Thyroid gland (tissue), 4 donors: ENCODE results near the gene DUSP8. TPM values are rescaled to one million over a fixed set of nuclear protein-coding genes. Genes with fewer than 3 reads are reported as not detected.

Experiments
- DNase-seq, 2 donors: peaks; one replicate each; pipeline ENCODE4 v3.0.0-alpha.2; 2019
- H3K27ac ChIP-seq, 3 donors: fragments of 200-600 bp; sonication (generic); 1 replicate in 2 of 3; 2 replicates in 1 of 3; pipeline ENCODE4 v1.5.1; 2016 to 2019; ENCODE audit warnings: mild to moderate bottlenecking in 1 of 3, moderate library complexity in 1 of 3
- H3K27me3 ChIP-seq: fragments of 200-600 bp; sonication (generic); one replicate; pipeline ENCODE4 v1.5.1; 2019
- H3K36me3 ChIP-seq, 2 donors: fragments of 200-600 bp; sonication (generic); one replicate each; pipeline ENCODE4 v1.5.1; 2016 to 2019
- H3K4me1 ChIP-seq, 2 donors: fragments of 200-600 bp; sonication (generic); one replicate each; pipeline ENCODE4 v1.5.1; 2017 to 2019
- H3K4me3 ChIP-seq, 3 donors: fragments of 200-600 bp; sonication (generic); replicated peaks in 1 of 3; 1 replicate in 2 of 3; 2 replicates in 1 of 3; pipeline ENCODE4 v1.5.1; 2016; ENCODE audit warnings: mild to moderate bottlenecking in 1 of 3
- H3K9me3 ChIP-seq: fragments of 200-600 bp; sonication (generic); one replicate; pipeline ENCODE4 v1.5.1; 2017
- POLR2A ChIP-seq, 2 donors: fragments of 450-650 bp; IDR thresholded peaks; one replicate each; pipeline ENCODE4 v1.6.1; 2017; ENCODE audit warnings: antibody characterized with exemption in 2 of 2, mild to moderate bottlenecking in 2 of 2, moderate library complexity in 1 of 2
- WGBS, 2 donors: methylation state at CpG; one replicate each; pipeline ENCODE4 v1.1.5; 2017; 5-methylcytosine and 5-hydroxymethylcytosine counted together
- intact Hi-C: fragments of 100-400 bp; cut with DNase I; formaldehyde crosslinking; loops from one replicate; pipeline ENCODE4 v1.15.1; 2023
- total RNA-seq, 4 donors: library from RNA; depleted of rRNA; stranded (reverse); fragments of >200 nt; gene quantifications; one replicate each; pipeline ENCODE4 v1.2.3, GENCODE V29; 2016
- TF ChIP-seq, protein P1 (sequence below), 6 experiments: fragments of 200-600 bp in 3 of 6; fragments of 450-650 bp in 3 of 6; sonication (generic) in 3 of 6; IDR thresholded peaks; one replicate each; pipeline ENCODE4 v1.5.1; 2016 to 2019; ENCODE audit warnings: antibody characterized with exemption in 6 of 6, mild to moderate bottlenecking in 2 of 6, inconsistent platforms in 1 of 6, moderate library complexity in 1 of 6

The DUSP8 gene
- total RNA-seq, 4 donors from 2014 or later = 1.3 to 3.5 (median 2.5) TPM

GRCh38 chr11:1574933-1575242 lies 2.8 kb upstream of the DUSP8 start:
- no peak overlapping the region for H3K27ac ChIP-seq
- intact Hi-C loops = loop anchor here (2.0 to 5.0 kb wide), 2 partner anchors 28 to 373 kb away; no protein-coding TSS in a partner anchor
- TF ChIP-seq POLR2A (IDR thresholded peaks at IDR 0.05) = no peak
- TF ChIP-seq, protein P1, sequence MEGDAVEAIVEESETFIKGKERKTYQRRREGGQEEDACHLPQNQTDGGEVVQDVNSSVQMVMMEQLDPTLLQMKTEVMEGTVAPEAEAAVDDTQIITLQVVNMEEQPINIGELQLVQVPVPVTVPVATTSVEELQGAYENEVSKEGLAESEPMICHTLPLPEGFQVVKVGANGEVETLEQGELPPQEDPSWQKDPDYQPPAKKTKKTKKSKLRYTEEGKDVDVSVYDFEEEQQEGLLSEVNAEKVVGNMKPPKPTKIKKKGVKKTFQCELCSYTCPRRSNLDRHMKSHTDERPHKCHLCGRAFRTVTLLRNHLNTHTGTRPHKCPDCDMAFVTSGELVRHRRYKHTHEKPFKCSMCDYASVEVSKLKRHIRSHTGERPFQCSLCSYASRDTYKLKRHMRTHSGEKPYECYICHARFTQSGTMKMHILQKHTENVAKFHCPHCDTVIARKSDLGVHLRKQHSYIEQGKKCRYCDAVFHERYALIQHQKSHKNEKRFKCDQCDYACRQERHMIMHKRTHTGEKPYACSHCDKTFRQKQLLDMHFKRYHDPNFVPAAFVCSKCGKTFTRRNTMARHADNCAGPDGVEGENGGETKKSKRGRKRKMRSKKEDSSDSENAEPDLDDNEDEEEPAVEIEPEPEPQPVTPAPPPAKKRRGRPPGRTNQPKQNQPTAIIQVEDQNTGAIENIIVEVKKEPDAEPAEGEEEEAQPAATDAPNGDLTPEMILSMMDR (IDR thresholded peaks at IDR 0.05) = peak in 1 of 6 experiments; percentile 30
- no peaks in the 10 kb centered on the region for H3K27me3 ChIP-seq
- 20 to 21% methylated on average over 7 of the region's 7 CpGs for WGBS, 2 donors
- peaks cover 15 to 33% of the 10 kb centered on the region in 2 donors for H3K4me1 ChIP-seq
- H3K9me3 ChIP-seq = no peaks in the 10 kb centered on the region
- no peaks in the 10 kb centered on the region for H3K36me3 ChIP-seq
- no peak overlapping the region for H3K4me3 ChIP-seq
- no peak for DNase-seq

- Histone ChIP-seq H3K36me3 (no peaks in the 10 kb centered on the region), H3K27me3 (no peaks in the 10 kb centered on the region), H3K9me3 (no peaks in the 10 kb centered on the region), H3K4me1 (peaks cover 15 to 33% of the 10 kb centered on the region in 2 donors), H3K27ac (peak overlapping the region; percentile 31 to 85 (median 64)), H3K4me3 (peak overlapping the region in 1 of 3 donors; percentile 75)
- TF ChIP-seq POLR2A (IDR thresholded peaks at IDR 0.05) = no peak
- TF ChIP-seq, protein P1 (IDR thresholded peaks at IDR 0.05) = peak in 5 of 6 experiments; percentile 24 to 98 (median 94)
- intact Hi-C loops = loop anchor here (2.0 to 5.0 kb wide), 2 partner anchors 28 to 372 kb away; no protein-coding TSS in a partner anchor
- 0 to 8% methylated on average over 10 to 11 of the region's 64 CpGs for WGBS, 2 donors
- peak; percentile 56 to 63 for DNase-seq
Measured at GRCh38 chr11:1574238-1574932, 2.3 kb upstream of the DUSP8 start.

- Histone ChIP-seq H3K4me3 (peak overlapping the region in 1 of 3 donors; percentile 75), H3K27ac (peak overlapping the region; percentile 31 to 85 (median 64)), H3K27me3 (no peaks in the 10 kb centered on the region), H3K9me3 (no peaks in the 10 kb centered on the region), H3K36me3 (no peaks in the 10 kb centered on the region), H3K4me1 (peaks cover 15 to 33% of the 10 kb centered on the region in 2 donors)
- intact Hi-C loops = loop anchor here (2.0 to 5.0 kb wide), 2 partner anchors 27 to 372 kb away; no protein-coding TSS in a partner anchor
- peak; percentile 78 to 87 for DNase-seq
- peak in 1 of 2 donors; percentile 73 for TF ChIP-seq POLR2A (IDR thresholded peaks at IDR 0.05)
- TF ChIP-seq, protein P1 (IDR thresholded peaks at IDR 0.05) = no peak
- 3 to 8% methylated on average over 6 to 7 of the region's 7 CpGs for WGBS, 2 donors
Measured at GRCh38 chr11:1573903-1574237, 1.8 kb upstream of the DUSP8 start.

- DNase-seq = peak; percentile 28 to 51
- H3K4me1 ChIP-seq = peaks cover 15 to 33% of the 10 kb centered on the region in 2 donors
- 3 to 4% methylated on average over 10 to 29 of the region's 37 CpGs for WGBS, 2 donors
- no peaks in the 10 kb centered on the region for H3K36me3 ChIP-seq
- intact Hi-C loops = loop anchor here (5.0 kb wide), 1 partner anchor 371 kb away; no protein-coding TSS in a partner anchor
- H3K27ac ChIP-seq = peak overlapping the region; percentile 31 to 85 (median 64)
- TF ChIP-seq, protein P1 (IDR thresholded peaks at IDR 0.05) = no peak
- TF ChIP-seq POLR2A (IDR thresholded peaks at IDR 0.05) = no peak
- H3K4me3 ChIP-seq = peak overlapping the region in 1 of 3 donors; percentile 75
- no peaks in the 10 kb centered on the region for H3K27me3 ChIP-seq
- H3K9me3 ChIP-seq = no peaks in the 10 kb centered on the region
Measured at GRCh38 chr11:1573077-1573902, 1.2 kb upstream of the DUSP8 start.
